ENCODE measurements around the gene HMGN4. TPM values are rescaled to one million over a fixed set of nuclear protein-coding genes. Genes with fewer than 3 reads are reported as not detected.

The HMGN4 gene
- total RNA-seq, 1 donor from 2014 or later: 58.4 TPM

DNA sequence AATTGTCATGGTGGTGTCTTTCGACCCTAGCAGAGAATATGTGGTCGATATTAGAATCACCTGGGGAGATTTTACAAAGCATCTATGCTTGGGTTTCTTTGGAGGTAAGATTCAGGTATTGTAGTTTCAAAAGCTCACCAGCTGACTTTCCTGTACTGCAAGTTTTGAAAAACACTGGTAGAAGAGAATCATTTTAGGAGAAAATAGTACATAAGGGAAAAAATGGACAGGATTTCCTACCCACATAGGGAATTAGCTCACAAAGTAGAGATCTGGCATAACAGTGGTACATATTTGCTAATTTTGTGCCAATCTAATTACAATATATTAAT is 31.2 kb downstream of the HMGN4 start:
- peak overlapping the region; percentile 65 for H3K27ac ChIP-seq
- DNase-seq (ENCODE audit: extremely low spot score in 2 of 2): no peak
- no peaks in the 10 kb centered on the region for H3K36me3 ChIP-seq
- TF ChIP-seq POLR2A (IDR thresholded peaks at IDR 0.05) (no peak), POLR2AphosphoS5 (IDR thresholded peaks at IDR 0.05; ENCODE audit: insufficient read depth in 1 of 2, low read depth in 1 of 2) (no peak)
- TF ChIP-seq, protein P1, sequence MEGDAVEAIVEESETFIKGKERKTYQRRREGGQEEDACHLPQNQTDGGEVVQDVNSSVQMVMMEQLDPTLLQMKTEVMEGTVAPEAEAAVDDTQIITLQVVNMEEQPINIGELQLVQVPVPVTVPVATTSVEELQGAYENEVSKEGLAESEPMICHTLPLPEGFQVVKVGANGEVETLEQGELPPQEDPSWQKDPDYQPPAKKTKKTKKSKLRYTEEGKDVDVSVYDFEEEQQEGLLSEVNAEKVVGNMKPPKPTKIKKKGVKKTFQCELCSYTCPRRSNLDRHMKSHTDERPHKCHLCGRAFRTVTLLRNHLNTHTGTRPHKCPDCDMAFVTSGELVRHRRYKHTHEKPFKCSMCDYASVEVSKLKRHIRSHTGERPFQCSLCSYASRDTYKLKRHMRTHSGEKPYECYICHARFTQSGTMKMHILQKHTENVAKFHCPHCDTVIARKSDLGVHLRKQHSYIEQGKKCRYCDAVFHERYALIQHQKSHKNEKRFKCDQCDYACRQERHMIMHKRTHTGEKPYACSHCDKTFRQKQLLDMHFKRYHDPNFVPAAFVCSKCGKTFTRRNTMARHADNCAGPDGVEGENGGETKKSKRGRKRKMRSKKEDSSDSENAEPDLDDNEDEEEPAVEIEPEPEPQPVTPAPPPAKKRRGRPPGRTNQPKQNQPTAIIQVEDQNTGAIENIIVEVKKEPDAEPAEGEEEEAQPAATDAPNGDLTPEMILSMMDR (IDR thresholded peaks at IDR 0.05): no peak
- H3K4me3 ChIP-seq: peak overlapping the region; percentile 51 to 52
- intact Hi-C loops (cut with DNase I): no loop called here
- no peaks in the 10 kb centered on the region for H3K9me3 ChIP-seq
- no peaks in the 10 kb centered on the region for H3K4me1 ChIP-seq
- no peaks in the 10 kb centered on the region for H3K27me3 ChIP-seq

DNA sequence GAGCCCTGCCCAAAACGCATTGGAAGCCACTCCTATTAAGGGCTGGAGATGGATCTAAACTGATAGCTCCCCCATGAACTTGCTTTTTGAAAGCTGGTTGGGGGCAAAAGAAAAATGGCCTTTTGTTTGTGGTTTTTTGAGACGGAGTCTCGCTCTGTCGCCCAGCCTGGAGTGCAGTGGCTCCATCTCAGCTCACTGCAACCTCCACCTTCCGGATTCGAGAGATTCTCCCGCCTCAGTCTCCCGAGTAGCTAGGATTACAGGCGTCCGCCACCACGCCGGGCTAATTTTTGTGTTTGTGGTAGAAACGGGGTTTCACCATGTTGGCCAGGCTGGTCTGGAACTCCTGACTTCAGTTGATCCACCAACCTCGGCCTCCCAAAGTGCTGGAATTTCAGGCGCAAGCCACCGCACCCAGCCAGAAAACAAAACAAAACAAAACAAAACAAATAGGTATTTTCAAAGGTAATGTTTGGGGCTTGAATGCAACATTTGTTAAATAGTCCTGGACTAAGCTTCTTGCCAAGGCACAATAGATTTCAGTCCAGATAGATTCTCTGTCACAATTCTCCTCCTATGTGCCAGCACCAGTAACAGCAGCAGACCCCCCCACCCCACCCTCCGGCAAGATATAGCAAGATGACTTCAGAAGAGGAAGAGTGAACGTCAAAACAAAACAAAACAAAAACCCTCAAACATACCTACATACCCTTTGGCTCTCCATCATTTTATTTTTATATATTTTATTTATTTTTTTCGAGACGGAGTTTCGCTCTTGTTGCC is 32.1 kb downstream of the HMGN4 start:
- no peak overlapping the region for H3K27ac ChIP-seq
- H3K36me3 ChIP-seq: no peaks in the 10 kb centered on the region
- TF ChIP-seq, protein P1 (IDR thresholded peaks at IDR 0.05): no peak
- TF ChIP-seq POLR2AphosphoS5 (IDR thresholded peaks at IDR 0.05; ENCODE audit: insufficient read depth in 1 of 2, low read depth in 1 of 2) (no peak), POLR2A (IDR thresholded peaks at IDR 0.05) (no peak)
- intact Hi-C loops (cut with DNase I): no loop called here
- DNase-seq (ENCODE audit: extremely low spot score in 2 of 2): no peak
- H3K4me1 ChIP-seq: no peaks in the 10 kb centered on the region
- no peaks in the 10 kb centered on the region for H3K27me3 ChIP-seq
- no peak overlapping the region for H3K4me3 ChIP-seq
- no peaks in the 10 kb centered on the region for H3K9me3 ChIP-seq

DNA sequence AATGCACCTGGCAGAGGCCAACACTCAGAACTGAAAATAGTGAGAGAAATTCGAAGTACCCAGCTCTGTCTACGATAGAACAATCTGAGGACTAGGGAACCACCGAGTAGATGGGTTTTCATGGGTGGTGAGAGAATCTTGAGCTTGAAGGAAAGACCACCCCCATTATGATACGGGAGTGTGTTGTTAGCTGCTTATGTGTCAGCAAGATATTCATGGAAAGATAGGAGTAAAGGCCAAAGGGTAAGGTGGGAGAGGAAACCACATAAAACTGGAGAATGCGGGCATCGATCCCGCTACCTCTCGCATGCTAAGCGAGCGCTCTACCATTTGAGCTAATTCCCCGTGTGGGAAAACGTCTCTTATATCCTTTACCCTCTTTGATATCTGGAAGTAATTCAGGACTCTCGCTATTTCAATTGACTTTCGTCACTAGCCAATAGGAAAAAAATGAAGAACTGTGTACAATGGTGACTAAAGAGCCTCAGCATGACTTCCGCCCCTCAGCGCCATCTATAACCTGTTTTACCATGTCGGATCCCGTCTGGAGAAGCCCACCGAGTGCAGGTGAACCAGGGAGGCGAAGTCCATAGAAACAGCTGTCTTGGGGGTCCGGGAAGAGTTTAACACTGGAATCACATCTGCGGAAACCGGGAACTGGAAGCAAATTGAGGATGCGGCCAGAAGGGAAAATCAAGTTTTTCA is 33.6 kb downstream of the HMGN4 start:
- Histone ChIP-seq H3K4me3 (peak overlapping the region; percentile 44 to 45), H3K9me3 (no peaks in the 10 kb centered on the region), H3K27ac (peak overlapping the region; percentile 62), H3K36me3 (no peaks in the 10 kb centered on the region), H3K27me3 (no peaks in the 10 kb centered on the region), H3K4me1 (no peaks in the 10 kb centered on the region)
- DNase-seq (ENCODE audit: extremely low spot score in 2 of 2): no peak
- intact Hi-C loops (cut with DNase I): no loop called here
- TF ChIP-seq POLR2AphosphoS5 (IDR thresholded peaks at IDR 0.05; ENCODE audit: insufficient read depth in 1 of 2, low read depth in 1 of 2): peak in 1 of 2 donors; percentile 74
- TF ChIP-seq, protein P1 (IDR thresholded peaks at IDR 0.05): no peak

DNA sequence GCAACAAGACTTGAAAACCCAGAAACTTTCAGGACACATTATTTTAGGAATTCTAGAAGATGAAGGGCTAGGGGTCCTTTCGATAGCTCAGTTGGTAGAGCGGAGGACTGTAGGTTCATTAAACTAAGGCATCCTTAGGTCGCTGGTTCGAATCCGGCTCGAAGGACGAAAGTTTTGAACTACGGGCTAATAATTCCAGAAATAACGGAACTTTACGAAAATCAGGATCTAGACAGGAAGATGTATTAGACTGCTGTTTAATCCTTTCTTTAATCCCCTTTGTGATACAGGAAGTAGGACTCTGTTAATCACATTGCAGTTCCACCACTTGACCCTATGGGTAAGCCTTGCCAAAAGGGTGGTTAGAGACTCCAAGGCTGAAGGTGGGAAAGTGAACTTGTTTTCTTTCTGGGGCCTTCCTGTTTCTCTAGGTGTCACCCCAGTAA is 37.4 kb downstream of the HMGN4 start:
- no peaks in the 10 kb centered on the region for H3K9me3 ChIP-seq
- TF ChIP-seq POLR2A (IDR thresholded peaks at IDR 0.05) (no peak), POLR2AphosphoS5 (IDR thresholded peaks at IDR 0.05; ENCODE audit: insufficient read depth in 1 of 2, low read depth in 1 of 2) (no peak)
- TF ChIP-seq, protein P1 (IDR thresholded peaks at IDR 0.05): no peak
- no peak overlapping the region for H3K4me3 ChIP-seq
- H3K4me1 ChIP-seq: no peaks in the 10 kb centered on the region
- H3K27me3 ChIP-seq: no peaks in the 10 kb centered on the region
- H3K36me3 ChIP-seq: no peaks in the 10 kb centered on the region
- intact Hi-C loops (cut with DNase I): loop anchor here (5.0 kb wide), 1 partner anchor 1268 kb away; no protein-coding TSS in a partner anchor
- H3K27ac ChIP-seq: no peak overlapping the region
- DNase-seq (ENCODE audit: extremely low spot score in 2 of 2): no peak

Data from vagina (tissue), 2 donors.